Stimulated activated CD4-positive, alpha-beta T cell treated with anti-CD3 and anti-CD28 coated beads, Interleukin-4, amount 100 ng/mL, for 48 hours (primary cell): ENCODE measurements around the gene FAM83B.
"Not testable (repeated sequence)": the region's sequence is repeated elsewhere in the genome, so short reads cannot be mapped to it uniquely, and the experiment has no call there.

ENCODE experiments used
- DNase-seq, 2 donors: peaks; one replicate each; pipeline ENCODE4 v3.0.0-alpha.2; 2020; ENCODE audit warnings: low read depth in 2 of 2

The FAM83B gene

DNA sequence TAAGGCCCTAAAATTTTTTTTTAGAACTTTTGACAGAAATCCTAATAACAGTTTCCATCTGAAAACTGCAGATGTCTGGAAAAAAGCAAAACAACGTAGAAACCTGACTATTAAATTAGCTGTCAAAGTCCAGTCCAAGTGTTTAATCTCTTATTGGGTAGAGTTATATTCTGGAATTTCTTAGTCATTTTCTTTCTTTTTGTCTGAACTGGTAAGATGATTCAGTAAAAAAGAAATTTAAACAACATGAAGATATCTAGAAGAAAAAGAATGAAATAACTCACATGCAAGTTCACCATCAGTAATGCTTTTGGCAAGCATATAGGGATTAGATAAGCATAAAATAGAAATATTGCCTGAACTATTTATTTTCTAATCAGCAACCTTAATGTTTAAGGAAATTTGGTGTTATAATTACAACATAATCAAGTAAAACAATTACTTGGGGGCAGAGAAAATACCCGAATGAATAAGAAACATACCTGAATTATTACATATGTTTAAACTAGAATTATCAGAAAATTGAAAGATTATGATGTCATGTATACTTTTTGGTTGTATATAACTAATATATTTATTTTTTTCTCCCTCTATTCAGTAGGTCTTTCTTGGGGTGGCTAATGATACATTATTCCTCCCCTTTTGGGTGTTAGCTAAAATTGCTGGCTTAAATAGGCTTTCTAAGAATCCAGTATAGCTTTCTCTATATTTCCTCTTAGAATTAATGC, 51.1 kb downstream of the FAM83B start:
- no peak for DNase-seq

DNA sequence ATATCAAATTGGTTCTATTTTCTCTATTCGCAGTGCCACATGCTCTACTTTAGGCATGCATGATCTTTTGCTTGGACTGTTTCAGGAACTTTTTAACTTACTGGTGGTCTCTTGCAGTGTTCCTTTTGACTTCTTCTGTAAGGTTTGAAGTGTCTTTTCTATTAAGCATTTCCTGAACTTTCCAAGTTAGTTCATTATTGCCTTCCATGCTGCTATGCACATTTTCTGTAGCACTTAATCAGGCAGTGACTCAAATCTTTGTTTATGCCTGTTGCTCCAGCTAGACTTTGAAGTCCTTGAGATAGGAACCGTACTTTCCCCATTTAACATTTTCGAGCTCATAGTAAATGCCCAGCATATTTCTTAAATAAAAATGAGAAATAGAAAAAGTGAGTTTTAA, 52.2 kb downstream of the FAM83B start:
- DNase-seq, result no peak

DNA sequence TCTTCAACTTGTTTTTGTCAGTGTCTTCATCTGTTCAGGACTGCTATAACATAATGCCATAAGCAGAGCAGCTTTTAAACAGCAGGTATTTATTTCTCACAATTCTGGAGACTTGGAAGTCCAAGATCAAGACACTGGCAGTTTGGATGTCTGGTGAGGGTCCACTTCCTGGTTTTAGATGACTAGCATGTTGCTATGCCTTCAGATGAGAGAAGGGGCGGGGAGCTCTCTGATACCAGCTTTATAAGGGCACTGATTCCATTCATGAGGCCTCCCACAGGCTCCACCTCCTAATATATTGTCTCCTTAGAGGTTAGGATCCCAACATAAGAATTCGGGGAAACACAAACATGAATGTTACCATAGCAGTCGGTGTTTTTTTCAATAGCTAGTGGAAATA, 52.9 kb downstream of the FAM83B start:
- no peak for DNase-seq

DNA sequence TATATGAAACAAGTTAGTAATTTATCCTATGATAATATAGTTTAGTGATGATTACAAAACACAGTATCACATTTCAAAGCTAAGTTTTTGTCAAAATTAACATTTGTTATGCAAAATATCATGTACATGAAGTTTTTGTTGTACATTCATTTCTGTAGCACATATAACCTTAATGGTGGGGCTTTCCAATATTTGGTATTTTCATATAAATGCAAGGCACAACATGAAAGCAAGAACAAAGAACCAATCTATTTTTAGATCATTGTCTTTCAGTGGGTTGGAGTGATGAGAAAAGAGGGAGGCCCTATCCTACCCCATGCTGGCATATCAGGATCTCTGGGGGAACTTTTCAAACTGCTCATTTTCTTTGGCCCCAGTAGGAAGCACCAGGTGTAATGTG, 53.4 kb downstream of the FAM83B start:
- no peak for DNase-seq

DNA sequence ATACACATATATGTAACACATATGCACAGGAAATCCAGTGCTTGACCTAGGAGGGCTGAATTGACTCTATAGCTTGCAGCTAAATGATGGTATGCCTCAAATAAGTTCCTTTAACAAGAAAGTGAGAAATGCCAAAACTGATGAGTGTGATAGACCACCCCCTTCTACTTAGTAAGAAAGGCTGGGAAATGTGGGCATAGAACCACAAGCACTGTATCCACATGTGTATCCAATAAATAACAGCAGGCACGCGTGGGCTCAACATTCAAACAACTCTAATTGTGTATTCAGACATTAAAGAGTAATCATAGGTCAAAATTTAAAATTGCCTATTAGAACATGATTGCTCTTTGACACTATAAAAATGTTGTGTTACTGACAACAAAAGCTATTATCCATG, 54.1 kb downstream of the FAM83B start:
- DNase-seq, result no peak

DNA sequence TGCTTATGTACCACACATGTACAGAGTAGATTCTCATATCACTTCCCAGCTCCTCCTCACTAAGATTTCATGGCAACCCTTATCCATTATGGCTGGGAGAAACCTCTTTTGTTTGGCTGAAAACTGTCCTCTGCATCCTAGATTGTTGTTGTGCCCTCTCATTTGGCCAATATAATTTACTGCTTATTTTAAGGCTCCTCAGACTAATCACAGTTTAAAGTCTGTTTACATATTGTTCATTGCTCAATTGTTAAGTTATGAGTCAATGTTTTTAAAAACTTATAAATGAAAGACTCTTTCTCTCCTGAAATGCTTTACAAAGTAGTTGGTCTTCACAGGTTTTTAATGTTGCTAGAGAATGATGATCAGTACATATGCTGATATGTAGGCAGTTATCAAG, 57.3 kb downstream of the FAM83B start:
- no peak for DNase-seq

DNA sequence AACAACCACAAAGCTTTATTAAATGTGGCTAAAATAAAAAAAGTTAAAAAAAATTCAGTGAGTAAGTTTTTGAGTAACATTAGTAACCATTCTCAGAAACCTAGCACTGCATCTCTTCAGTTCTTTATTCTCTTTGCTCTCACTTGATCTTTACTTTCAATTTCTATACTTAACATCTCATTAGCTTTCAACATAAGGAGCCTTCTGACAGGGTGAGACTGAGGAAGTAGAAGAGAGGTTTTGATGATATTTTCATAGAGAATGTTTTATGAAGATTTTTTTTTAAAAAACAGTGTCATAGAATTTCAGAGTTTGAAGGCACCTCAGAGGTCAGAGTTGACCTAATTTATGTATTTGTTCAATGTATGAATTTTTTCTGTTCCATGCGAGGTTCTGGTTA, 60.8 kb downstream of the FAM83B start:
- no peak for DNase-seq

DNA sequence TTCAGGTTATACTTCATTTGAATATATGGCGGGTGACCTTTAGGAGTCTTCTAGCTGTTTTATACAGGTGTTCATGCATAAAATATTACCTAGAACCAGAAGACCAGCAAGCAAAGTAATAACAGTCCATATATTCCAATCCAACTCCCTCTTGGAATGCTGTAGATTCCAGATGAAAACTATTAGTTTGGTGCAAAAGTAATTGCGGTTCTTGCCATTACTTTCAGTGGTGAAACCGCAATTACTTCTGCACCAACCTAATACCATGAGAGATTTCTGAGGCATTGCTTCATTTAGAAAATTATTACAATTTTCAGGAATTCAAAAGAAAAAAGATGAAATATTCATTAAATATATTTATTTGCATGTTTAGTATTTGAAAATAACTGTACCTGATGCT, 62.6 kb downstream of the FAM83B start:
- no peak for DNase-seq

DNA sequence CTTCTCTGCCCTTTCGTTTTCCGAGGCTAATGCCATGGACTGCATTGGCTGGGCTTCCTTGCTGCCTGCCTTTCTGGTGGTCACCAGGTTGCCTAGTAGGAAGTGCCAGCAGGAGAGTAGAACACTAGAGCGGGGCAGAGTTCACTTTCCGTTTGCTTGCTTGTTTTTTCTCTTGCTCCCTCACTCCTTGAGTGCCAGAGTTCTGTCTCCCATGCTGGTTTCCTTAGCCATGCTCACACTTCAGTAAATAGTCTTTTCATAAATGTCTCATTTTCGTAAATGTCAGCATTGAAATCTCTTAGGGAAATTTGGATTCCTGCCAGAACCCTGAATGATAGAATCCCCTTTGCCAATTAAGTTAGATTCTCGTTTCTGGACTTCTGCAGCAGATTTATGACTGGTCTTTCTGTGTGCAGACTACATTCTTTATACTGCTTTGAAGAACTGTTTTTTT, 63.9 kb downstream of the FAM83B start:
- no peak for DNase-seq

DNA sequence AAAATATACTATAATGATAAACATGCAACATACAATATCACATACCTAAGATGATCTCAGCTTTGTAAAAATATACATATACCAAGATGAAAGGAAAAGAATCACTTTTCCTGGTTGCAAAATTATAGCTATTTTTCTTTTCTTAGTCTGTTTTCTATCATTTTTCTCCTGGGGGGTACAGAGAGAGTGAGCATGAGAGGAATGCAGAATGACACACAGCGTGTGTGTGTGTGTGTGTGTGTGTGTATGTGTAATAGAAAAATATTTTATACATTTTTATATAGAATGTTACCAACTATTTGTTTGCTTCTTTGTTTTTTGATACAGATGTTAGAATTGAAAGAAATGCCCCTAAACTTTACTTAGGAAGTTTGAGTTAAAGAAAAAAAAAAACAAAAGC, 64.3 kb downstream of the FAM83B start:
- DNase-seq, result no peak

DNA sequence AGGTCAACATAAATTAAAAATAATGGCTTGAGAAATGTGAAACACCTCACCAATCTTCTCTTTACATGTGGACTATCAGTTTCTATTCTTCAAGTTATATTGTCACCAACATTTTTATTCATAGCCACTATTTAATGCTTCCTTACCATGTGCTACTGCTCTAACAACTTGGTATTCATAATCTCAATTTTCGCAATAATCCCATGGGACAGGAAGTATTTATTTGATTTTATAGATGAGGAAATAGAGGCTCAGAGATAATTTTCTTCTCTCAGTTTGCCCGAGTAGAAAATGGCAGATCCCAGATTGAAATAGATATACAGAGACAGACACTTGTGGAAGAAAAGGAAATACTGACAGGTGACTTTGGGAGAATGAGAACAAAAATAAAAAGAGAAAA, 66.6 kb downstream of the FAM83B start:
- DNase-seq, result no peak

DNA sequence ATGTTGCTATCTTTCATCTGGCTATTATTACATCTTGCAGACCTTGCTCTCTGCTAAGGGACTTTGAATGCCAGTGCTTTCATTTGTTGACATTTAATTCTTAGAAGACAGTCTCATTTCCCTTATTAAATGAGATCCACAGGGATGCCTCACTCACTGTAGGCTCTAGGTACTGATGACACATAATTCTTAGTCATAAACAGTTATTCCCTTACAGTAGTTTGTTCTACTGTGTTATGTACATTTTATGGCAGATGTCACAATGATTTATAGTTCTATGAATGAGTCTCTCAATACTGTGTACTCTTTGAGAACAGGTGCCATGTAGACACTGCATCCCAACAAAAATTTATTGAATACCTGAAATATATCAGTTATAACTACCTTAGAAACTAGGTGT, 70.3 kb downstream of the FAM83B start:
- no peak for DNase-seq

DNA sequence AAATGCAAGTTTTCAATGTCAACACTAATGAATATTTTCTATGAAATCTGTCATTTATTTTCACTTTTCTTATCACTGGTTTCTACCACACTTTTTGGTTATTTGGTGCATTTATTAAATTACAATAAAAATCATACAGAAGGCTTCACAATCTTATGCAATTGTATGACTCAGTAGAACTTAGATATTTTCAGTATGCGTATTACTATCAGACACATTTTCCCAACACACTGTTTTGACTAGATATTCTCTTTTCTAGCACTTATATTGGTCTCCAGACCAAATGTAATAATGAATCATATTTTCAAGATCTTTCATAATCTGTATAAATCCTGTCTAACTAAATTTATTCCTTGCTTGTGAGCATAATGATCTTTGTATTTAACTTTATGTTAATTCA, 74.1 kb downstream of the FAM83B start:
- no peak for DNase-seq

DNA sequence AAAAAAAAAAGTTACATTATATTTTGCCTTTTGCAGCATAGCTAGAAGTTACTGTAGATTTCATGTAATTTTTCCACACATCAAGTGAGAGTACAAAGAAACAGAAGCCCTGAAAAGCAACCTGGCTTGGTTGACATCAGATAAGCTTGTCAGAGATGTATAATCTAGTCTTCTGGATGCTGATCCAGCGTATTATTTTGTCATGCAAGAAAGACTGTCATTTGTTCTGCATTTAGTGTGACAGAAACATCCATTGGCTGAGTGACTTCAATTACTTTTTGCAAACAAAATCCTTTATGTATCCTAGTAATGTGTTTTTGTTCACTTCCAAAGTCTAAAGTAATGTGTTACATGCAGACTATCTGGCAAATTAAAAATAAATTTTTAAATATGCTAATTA, 75.3 kb downstream of the FAM83B start:
- no peak for DNase-seq

DNA sequence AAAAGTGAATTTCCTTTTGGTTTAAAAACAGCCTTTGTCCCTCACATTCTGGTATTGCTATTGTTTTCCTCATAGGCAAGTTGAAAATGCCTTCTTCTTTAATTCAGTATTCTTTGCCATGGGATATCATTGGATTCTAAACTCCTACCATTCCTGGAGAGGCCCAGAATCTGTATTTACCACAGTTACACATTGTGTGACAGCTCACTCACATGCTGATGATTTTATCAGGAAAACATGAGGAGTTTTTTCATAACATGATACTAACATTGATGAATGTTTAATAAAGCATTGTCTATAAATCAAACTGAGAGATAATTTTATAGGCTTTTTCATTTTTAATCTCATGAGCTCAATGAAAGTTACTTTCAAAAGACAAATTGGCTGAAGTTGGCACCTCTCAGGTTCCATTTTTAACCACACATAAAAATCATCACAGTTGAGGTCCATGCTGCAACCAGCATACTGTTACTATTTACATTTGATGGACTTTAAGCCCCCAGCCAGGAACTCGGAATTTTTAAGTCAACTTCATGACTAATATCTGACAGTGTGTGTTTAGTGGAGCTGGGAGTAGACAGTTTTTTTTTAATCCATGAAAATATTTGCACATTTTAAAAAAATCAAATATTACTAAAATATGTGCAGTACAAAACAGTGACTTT, 82.8 kb downstream of the FAM83B start:
- no peak for DNase-seq

DNA sequence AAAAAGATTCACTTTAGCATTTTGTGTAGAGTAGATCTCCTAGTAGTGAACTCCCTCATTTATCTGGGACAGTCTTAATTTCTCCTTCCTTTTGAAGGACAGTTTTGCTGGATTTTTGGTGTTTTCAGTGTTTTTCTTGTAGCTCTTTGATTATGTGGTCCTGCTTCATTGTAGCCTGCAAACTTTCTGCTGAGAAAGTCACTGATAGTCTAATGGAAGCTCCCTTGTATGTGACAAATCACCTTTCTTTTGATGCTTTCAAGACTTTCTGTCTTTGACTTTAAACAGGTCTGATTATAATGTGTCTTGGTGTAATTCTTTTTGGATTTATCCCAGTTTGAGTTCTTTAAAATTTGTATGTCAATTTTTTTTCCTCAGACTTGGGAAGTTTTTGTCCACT, 86.1 kb downstream of the FAM83B start:
- no peak for DNase-seq

DNA sequence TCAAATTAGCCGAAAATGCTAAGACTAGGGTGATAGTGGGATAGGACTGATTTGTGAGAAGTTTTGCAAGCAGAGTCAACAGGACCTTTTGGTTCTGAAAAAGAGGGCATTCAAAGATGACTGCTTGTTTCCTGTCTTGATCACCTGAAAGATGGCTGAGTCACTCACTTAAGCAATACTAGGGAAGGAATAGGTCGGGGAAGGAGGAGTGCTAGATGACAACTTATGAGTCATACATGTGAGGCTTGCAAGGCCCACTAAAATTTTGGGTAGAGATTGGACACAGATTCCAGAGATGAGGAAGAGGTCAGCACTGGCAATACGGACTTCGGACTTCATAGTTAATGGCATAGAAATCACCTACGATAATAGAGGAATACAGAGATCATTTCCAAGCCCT, 89.2 kb downstream of the FAM83B start:
- DNase-seq, result no peak

DNA sequence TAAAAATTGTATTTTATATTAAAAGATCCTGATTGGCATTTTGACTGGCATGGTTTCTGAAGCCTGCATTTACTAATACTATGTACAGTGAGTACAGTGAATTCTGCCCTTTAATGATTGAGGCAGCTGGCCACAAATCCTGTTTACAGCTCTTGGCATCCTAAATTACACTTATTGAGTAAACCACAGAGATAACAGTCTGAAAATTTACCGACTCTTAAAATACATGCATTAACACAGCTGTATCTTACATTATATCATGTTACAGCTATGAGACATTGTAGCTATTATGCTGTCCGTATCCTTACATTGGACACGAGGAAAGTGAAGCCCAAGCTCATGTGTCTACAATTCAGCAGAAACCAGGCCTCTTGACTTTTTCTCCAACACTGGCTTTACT, 90.8 kb downstream of the FAM83B start:
- DNase-seq, result no peak

DNA sequence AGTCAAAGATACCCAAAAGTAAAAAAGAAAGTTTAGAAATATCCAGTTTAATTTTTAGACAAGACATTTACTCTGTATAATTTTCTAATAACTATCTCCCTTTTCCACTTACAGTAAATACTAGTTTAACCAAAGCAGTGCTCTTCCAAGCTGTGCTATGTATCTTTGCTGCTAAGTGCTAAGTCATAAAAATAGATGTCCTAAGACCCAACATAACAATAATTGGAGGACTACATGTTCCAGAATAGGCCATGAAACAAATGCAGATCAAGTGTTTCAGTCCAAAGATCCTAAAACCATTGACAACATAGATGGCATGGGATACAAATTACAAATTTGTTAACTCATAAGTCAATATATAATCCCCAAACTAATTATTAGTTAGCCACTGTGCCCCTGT, 111.1 kb downstream of the FAM83B start:
- no peak for DNase-seq

DNA sequence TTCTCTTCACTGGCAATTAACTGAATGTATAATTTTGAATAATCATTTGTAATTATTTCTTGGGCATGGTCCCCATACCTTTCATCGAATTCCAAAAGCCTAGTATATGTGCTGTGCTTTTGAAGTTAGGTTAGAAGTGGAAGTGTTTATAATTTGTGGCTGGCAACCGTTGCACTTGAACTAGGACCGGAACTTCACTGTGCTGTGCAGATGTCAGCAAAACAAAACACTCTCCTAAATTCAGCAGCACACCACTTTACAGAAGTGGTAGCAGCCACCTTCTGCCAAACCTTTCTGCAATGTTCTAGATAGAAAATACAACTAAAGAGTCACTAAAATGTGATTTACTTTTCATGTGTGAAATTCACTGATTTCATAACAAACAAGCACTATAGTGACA, 111.9 kb downstream of the FAM83B start:
- no peak for DNase-seq

DNA sequence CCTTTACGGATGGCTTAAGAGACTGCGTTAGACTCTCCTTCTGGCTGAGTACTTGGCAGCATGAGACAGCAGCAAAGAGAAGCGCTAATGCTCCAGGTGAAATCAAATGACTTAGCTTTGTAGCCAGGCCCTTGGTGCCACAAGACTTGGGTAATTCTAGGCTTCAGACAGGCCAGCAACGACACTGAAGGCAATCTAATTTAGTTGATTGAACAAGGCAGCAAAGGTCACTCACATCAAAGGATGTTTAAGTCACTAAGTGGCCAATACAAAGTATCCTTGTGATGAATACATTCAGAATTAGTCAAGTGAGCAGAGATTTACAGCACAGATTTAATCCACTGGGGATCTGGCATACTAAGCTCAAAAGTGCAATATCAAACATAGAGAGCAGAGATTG, 113.2 kb downstream of the FAM83B start:
- DNase-seq, result no peak

DNA sequence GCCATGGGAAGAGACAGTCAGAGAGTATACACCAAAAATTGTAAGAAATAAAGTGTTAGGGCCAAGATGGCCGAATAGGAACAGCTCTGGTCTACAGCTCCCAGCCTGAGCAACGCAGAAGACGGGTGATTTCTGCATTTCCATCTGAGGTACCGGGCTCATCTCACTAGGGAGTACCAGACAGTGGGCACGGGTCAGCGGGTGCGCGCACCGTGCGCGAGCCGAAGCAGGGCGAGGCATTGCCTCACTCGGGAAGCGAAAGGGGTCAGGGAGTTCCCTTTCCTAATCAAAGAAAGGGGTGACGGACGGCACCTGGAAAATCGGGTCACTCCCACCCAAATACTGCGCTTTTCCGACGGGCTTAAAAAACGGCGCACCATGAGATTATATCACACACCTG, 114.8 kb downstream of the FAM83B start:
- DNase-seq, result not testable (repeated sequence)

DNA sequence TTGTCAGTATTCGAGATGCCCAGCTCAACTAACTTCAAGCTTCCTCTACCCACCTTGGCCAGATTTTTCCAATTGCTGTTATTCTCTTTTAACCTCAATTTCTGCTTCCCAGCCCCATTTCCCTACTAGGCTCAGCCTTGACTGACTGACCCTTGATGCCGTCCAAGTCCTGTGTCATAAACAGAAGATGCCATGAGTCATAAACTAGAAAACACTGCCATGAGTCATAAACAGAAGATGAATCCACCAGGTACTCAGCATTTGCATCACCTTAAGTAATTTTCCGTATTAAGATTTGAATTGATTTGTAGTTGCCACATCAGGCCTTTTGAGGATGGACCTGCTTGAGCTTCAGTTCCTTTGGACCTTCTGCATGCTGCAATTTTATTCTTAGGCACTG, 123.8 kb downstream of the FAM83B start:
- DNase-seq, result no peak

DNA sequence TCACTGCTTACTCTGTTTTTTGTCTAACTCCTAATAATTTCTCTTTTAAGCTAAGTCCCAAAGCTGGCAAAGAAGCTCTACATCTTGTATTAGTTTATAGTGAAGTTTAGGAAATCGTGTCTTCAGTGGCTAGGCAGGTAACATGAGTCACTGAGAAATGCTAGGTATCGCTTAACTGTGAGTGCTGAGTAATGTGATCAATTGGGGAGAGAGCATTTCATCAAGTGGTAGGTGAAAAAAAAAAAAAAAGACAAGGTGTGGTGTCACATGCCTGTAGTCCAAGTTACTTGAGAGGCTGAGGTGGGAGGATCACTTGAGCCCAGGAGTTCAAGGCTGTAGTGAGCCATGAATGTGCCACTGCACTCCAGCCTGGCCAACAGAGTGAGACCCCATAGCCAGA, 125.3 kb downstream of the FAM83B start:
- DNase-seq, result no peak
